Panc1 (cell line): Measurements from ENCODE around the gene NMRAL1. TPM values are rescaled to one million over a fixed set of nuclear protein-coding genes. Genes with fewer than 3 reads are reported as not detected.

Source experiments
- ATAC-seq: fragments of 200-7000 bp; cut with Tn5 transposase; 2 replicates; pipeline ENCODE4 v1.9.1; 2020; ENCODE audit warnings: mild to moderate bottlenecking, moderate library complexity
- BruUV-seq: library from RNA; stranded (reverse); fragments of 400-500 nt; replicated peaks from 2 replicates; lab custom pipeline; 2021; lab: Mats Ljungman, UMichigan
- CTCF ChIA-PET: fragments of 300-600 bp; sonication (Branson Sonifier 250); formaldehyde crosslinking; loops from one replicate; lab custom pipeline; 2022; ENCODE audit warnings: antibody characterized with exemption; lab: Charles Lee
- POLR2A ChIA-PET: fragments of 300-600 bp; sonication (Branson Sonifier 250); formaldehyde crosslinking; loops from one replicate; lab custom pipeline; 2022; ENCODE audit warnings: antibody characterized with exemption; lab: Charles Lee
- DNase-seq: peaks from one replicate; pipeline ENCODE4 v3.0.0-alpha.2; 2010; ENCODE audit warnings: low read depth, low spot score
- H3K27ac ChIP-seq: 2 replicates; pipeline ENCODE4 v1.5.1; 2011; ENCODE audit warnings: mild to moderate bottlenecking, low read length, inconsistent platforms
- H3K27me3 ChIP-seq: fragments of 200-500 bp; sonication (Bioruptor generic); 2 replicates; pipeline ENCODE4 v1.6.0; 2014; ENCODE audit warnings: low read length, inconsistent platforms; ENCODE audit not compliant: control insufficient read depth, insufficient read depth
- H3K36me3 ChIP-seq: fragments of 200-500 bp; sonication (Bioruptor generic); 2 replicates; pipeline ENCODE4 v1.5.1; 2014; ENCODE audit warnings: inconsistent platforms, mild to moderate bottlenecking, low read length, moderate library complexity; ENCODE audit not compliant: control insufficient read depth, insufficient read depth
- H3K4me1 ChIP-seq: 2 replicates; pipeline ENCODE4 v1.5.1; 2011; ENCODE audit warnings: inconsistent platforms, mild to moderate bottlenecking, low read length, moderate library complexity; ENCODE audit not compliant: control insufficient read depth, insufficient read depth
- H3K4me3 ChIP-seq, 2 experiments: 2 replicates each; pipeline ENCODE4 v1.5.1; 2011 to 2012; ENCODE audit warnings: low read depth in 2 of 2, low read length in 2 of 2, mild to moderate bottlenecking in 2 of 2, inconsistent platforms in 1 of 2, moderate library complexity in 1 of 2
- H3K9me3 ChIP-seq: fragments of 200-500 bp; sonication (Bioruptor generic); 2 replicates; pipeline ENCODE4 v1.5.1; 2014; ENCODE audit warnings: low read depth, mild to moderate bottlenecking, inconsistent platforms, low read length, moderate library complexity; ENCODE audit not compliant: control insufficient read depth, insufficient read depth
- POLR2AphosphoS5 ChIP-seq: IDR thresholded peaks from 2 replicates; pipeline ENCODE4 v1.6.1; 2012; ENCODE audit warnings: mild to moderate bottlenecking, low read depth, low read length, moderate library complexity
- SIN3A ChIP-seq: IDR thresholded peaks from 2 replicates; pipeline ENCODE4 v1.6.1; 2012; ENCODE audit warnings: low read depth, mild to moderate bottlenecking, low read length, moderate library complexity, borderline replicate concordance; ENCODE audit not compliant: insufficient read depth
- TCF7L2 ChIP-seq: IDR thresholded peaks from 2 replicates; pipeline ENCODE4 v1.6.1; 2011; ENCODE audit warnings: mild to moderate bottlenecking, low read depth, low read length, inconsistent platforms
- in situ Hi-C: cut with HindIII; loops from 2 replicates; pipeline ENCODE4 v1.10.0; 2016; ENCODE audit warnings: low sequenced_read_pairs, low pct_unique_long_range_greater_than_20kb
- intact Hi-C: fragments of 100-400 bp; cut with micrococcal nuclease; formaldehyde crosslinking; loops from one replicate; pipeline ENCODE4 v1.10.0; 2022; ENCODE audit not compliant: unreplicated experiment
- total RNA-seq: library from RNA; stranded (reverse); gene quantifications from one replicate; pipeline ENCODE4 v1.2.1, GENCODE V29; 2021; ENCODE audit not compliant: unreplicated experiment
- TF ChIP-seq, protein P1 (sequence below), 2 experiments: IDR thresholded peaks; 2 replicates each; pipeline ENCODE4 v1.6.1; 2011 to 2012; ENCODE audit warnings: low read depth in 2 of 2, control low read depth in 1 of 2, low read length in 1 of 2, mild to moderate bottlenecking in 1 of 2, moderate library complexity in 1 of 2; ENCODE audit not compliant: insufficient read depth in 1 of 2
- TF ChIP-seq, protein P2 (sequence below): fragments of 450-650 bp; IDR thresholded peaks from 2 replicates; pipeline ENCODE4 v1.5.1; 2017; ENCODE audit warnings: mild to moderate bottlenecking

NMRAL1 gene
- total RNA-seq, 1 experiment from 2014 or later: 109 TPM

DNA sequence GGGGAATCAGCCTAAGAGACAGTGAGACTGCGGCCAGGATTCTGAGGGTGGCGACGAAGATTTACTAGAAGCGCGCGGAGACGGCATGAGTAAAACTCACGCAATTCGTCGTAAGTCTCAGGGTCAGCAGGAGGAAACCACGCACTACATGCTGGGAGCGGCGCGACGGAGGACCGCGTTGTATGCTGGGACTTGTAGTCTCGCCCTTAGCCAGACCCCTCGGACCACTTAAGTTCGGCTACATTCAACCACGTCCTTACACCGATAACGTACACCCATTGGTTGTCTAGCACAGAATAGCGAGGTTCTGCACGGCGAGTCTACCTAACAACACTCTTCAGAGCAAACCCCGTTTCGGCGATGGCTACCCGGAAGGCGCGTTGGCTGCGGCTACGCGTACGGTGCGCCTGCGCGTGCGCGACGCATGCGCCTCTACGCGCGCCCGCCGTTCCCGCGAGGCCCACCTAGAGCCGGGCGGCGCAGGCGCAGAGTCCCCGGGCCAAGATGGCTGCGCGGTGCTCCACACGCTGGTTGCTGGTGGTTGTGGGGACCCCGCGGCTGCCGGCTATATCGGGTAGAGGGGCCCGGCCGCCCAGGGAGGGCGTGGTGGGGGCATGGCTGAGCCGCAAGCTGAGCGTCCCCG, 48.9 kb downstream of the NMRAL1 start, which contains the start of gene DNAJA3:
Gene DNAJA3, plus strand, starts transcription at position 491 of the 643 bp plus-strand sequence. Its CDS starts 14 bp downstream, at position 505.
- peaks cover 17% of the 10 kb centered on the region for H3K4me1 ChIP-seq
- CTCF ChIA-PET: no interaction called here
- H3K9me3 ChIP-seq: no peaks in the 10 kb centered on the region
- TF ChIP-seq, protein P1, sequence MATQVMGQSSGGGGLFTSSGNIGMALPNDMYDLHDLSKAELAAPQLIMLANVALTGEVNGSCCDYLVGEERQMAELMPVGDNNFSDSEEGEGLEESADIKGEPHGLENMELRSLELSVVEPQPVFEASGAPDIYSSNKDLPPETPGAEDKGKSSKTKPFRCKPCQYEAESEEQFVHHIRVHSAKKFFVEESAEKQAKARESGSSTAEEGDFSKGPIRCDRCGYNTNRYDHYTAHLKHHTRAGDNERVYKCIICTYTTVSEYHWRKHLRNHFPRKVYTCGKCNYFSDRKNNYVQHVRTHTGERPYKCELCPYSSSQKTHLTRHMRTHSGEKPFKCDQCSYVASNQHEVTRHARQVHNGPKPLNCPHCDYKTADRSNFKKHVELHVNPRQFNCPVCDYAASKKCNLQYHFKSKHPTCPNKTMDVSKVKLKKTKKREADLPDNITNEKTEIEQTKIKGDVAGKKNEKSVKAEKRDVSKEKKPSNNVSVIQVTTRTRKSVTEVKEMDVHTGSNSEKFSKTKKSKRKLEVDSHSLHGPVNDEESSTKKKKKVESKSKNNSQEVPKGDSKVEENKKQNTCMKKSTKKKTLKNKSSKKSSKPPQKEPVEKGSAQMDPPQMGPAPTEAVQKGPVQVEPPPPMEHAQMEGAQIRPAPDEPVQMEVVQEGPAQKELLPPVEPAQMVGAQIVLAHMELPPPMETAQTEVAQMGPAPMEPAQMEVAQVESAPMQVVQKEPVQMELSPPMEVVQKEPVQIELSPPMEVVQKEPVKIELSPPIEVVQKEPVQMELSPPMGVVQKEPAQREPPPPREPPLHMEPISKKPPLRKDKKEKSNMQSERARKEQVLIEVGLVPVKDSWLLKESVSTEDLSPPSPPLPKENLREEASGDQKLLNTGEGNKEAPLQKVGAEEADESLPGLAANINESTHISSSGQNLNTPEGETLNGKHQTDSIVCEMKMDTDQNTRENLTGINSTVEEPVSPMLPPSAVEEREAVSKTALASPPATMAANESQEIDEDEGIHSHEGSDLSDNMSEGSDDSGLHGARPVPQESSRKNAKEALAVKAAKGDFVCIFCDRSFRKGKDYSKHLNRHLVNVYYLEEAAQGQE (IDR thresholded peaks at IDR 0.05; ENCODE audit: insufficient read depth in 1 of 2, low read depth in 2 of 2, low read length in 1 of 2): peak in 1 of 2 experiments; percentile 46; a peak in 1 of 4 replicates
- no peak for TF ChIP-seq TCF7L2
- TF ChIP-seq SIN3A: peak; percentile 87; the same call in 1 of the 2 replicates
- TF ChIP-seq, protein P2, sequence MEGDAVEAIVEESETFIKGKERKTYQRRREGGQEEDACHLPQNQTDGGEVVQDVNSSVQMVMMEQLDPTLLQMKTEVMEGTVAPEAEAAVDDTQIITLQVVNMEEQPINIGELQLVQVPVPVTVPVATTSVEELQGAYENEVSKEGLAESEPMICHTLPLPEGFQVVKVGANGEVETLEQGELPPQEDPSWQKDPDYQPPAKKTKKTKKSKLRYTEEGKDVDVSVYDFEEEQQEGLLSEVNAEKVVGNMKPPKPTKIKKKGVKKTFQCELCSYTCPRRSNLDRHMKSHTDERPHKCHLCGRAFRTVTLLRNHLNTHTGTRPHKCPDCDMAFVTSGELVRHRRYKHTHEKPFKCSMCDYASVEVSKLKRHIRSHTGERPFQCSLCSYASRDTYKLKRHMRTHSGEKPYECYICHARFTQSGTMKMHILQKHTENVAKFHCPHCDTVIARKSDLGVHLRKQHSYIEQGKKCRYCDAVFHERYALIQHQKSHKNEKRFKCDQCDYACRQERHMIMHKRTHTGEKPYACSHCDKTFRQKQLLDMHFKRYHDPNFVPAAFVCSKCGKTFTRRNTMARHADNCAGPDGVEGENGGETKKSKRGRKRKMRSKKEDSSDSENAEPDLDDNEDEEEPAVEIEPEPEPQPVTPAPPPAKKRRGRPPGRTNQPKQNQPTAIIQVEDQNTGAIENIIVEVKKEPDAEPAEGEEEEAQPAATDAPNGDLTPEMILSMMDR: no peak
- peak; percentile 95 for TF ChIP-seq POLR2AphosphoS5
- ATAC-seq (peak; percentile 97), DNase-seq (peak; percentile 95)
- no peaks in the 10 kb centered on the region for H3K36me3 ChIP-seq
- intact Hi-C loops: no loop called here
- POLR2A ChIA-PET: no interaction called here
- in situ Hi-C loops: no loop called here
- BruUV-seq: TSS peak; percentile 97
- H3K27ac ChIP-seq: peak within 1 kb of the TSS; percentile 92
- no peaks in the 10 kb centered on the region for H3K27me3 ChIP-seq
- H3K4me3 ChIP-seq: peak within 1 kb of the TSS; percentile 91 to 94

DNA sequence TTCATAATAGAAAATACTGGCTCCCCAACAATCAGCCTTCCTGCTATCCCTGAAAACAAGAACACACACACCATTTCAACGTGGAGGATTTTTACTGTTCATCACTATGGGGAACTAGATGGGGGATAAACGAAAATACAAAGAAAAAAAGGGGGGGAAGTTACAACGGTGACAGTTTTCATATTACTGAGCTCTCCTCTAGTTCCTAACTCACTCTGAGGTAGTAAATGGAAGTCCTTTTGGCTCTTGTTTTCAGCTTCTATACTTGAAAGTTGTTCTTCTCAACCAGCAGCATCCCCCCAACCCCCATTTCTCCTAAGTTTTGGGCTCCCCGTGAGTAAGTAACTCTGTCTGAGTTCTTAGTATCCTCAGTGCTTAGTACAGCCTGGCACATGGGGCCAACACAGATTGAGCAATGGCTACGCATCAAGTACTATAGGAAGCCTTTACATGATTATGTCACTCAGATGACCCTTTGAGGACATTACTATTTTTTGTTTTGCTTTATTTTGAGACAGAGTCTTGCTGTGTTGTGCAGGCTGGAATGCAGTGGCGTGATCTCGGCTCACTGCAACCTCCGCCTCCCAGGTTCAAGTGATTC, 53.8 kb downstream of the NMRAL1 start:
- intact Hi-C loops (no loop called here), in situ Hi-C loops (no loop called here)
- ATAC-seq (no peak), DNase-seq (no peak)
- TF ChIP-seq POLR2AphosphoS5 (no peak), SIN3A (no peak), TCF7L2 (no peak)
- TF ChIP-seq, protein P2: no peak
- TF ChIP-seq, protein P1 (IDR thresholded peaks at IDR 0.05; ENCODE audit: insufficient read depth in 1 of 2, low read depth in 2 of 2, low read length in 1 of 2): no peak
- peaks cover 4% of the 10 kb centered on the region for H3K4me1 ChIP-seq
- no peak overlapping the region for H3K27ac ChIP-seq
- H3K36me3 ChIP-seq: no peaks in the 10 kb centered on the region
- H3K27me3 ChIP-seq: no peaks in the 10 kb centered on the region
- CTCF ChIA-PET: no interaction called here
- POLR2A ChIA-PET: no interaction called here
- H3K9me3 ChIP-seq: no peaks in the 10 kb centered on the region
- no peak overlapping the region for H3K4me3 ChIP-seq
- no TSS peak for BruUV-seq
